IPS-15b (cell line): ENCODE results near the gene SARDH.
"Not testable (repeated sequence)": the region's sequence is repeated elsewhere in the genome, so short reads cannot be mapped to it uniquely, and the experiment has no call there.

Experiments
- H3K27me3 ChIP-seq: one replicate; pipeline ENCODE4 v1.6.1; 2013; ENCODE audit warnings: low read length; ENCODE audit not compliant: control insufficient read depth, insufficient read depth
- H3K36me3 ChIP-seq: one replicate; pipeline ENCODE4 v1.6.1; 2013; ENCODE audit warnings: low read length; ENCODE audit not compliant: control insufficient read depth, insufficient read depth
- H3K4me1 ChIP-seq: one replicate; pipeline ENCODE4 v1.6.1; 2013; ENCODE audit warnings: mild to moderate bottlenecking, low read length; ENCODE audit not compliant: control insufficient read depth, insufficient read depth
- H3K4me3 ChIP-seq: one replicate; pipeline ENCODE4 v1.5.1; 2013; ENCODE audit warnings: low read depth, low read length
- H3K9ac ChIP-seq: one replicate; pipeline ENCODE4 v1.6.1; 2013; ENCODE audit warnings: low read depth, mild to moderate bottlenecking, low read length
- H3K9me3 ChIP-seq: one replicate; pipeline ENCODE4 v1.6.1; 2013; ENCODE audit warnings: mild to moderate bottlenecking, low read length; ENCODE audit not compliant: control insufficient read depth, insufficient read depth

SARDH gene

GRCh38 chr9:133634081-133634691 lies 104.0 kb downstream of the SARDH start:
- H3K9ac ChIP-seq, result no peak overlapping the region
- no peak overlapping the region for H3K4me3 ChIP-seq
- no peaks in the 10 kb centered on the region for H3K9me3 ChIP-seq
- H3K36me3 ChIP-seq, result no peaks in the 10 kb centered on the region
- H3K4me1 ChIP-seq, result peaks cover 2% of the 10 kb centered on the region
- H3K27me3 ChIP-seq, result no peaks in the 10 kb centered on the region

GRCh38 chr9:133633681-133634080 lies 104.5 kb downstream of the SARDH start:
- H3K9ac ChIP-seq, result no peak overlapping the region

DNA sequence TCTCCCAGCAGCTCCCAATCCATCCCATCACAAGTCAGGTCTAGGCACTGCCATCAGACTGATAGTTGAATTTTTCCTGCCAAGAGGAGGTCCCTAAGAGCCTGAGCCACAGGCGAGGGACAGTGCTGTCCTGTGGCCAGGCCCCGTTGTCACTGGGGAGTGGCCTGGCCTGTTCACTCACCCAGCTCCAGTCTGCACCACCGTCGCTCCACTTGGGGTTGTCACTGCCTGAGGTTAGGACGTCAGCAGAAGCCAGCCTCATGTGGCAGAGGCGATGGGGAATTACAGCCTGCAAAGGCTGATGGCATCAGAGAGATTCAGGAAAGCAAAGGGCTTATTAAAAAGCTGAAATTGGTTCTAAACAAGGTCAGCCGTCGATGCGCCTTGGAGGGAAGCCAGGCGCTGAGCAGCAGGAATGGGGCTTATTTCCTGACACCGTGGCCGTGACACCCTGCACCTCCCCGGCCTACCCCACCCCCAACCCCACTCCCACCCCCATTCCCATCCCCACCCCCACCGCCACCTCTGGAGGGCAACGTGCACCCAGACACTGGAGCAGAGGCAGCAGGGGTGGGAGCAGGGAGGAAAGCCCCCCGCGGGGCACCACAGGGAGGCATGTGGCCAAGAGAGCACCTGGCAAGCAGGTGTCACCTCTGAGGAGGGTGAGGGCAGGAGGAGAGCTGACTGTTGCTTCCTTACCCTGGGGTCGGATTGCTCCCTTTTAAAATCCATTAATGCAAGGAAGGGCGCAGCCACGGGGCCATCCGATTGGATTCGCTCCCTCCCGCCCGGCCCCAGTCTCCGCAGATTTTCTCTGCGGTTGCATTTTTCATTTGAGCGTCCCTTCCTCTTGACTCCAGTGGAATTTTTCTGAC lies 105.1 kb downstream of the SARDH start:
- Histone ChIP-seq H3K9me3 (no peaks in the 10 kb centered on the region), H3K4me3 (no peak overlapping the region), H3K36me3 (no peaks in the 10 kb centered on the region), H3K9ac (no peak overlapping the region), H3K4me1 (peaks cover 2% of the 10 kb centered on the region), H3K27me3 (no peaks in the 10 kb centered on the region)

More at GRCh38 chr9:133633681-133634080, 104.5 kb downstream of the SARDH start:
- Histone ChIP-seq H3K4me1 (peaks cover 2% of the 10 kb centered on the region), H3K9me3 (no peaks in the 10 kb centered on the region), H3K36me3 (no peaks in the 10 kb centered on the region), H3K27me3 (no peaks in the 10 kb centered on the region), H3K4me3 (no peak overlapping the region)

GRCh38 chr9:133631111-133631510 lies 107.0 kb downstream of the SARDH start:
- Histone ChIP-seq H3K4me1 (peaks cover 2% of the 10 kb centered on the region), H3K9me3 (no peaks in the 10 kb centered on the region), H3K9ac (no peak overlapping the region)

DNA sequence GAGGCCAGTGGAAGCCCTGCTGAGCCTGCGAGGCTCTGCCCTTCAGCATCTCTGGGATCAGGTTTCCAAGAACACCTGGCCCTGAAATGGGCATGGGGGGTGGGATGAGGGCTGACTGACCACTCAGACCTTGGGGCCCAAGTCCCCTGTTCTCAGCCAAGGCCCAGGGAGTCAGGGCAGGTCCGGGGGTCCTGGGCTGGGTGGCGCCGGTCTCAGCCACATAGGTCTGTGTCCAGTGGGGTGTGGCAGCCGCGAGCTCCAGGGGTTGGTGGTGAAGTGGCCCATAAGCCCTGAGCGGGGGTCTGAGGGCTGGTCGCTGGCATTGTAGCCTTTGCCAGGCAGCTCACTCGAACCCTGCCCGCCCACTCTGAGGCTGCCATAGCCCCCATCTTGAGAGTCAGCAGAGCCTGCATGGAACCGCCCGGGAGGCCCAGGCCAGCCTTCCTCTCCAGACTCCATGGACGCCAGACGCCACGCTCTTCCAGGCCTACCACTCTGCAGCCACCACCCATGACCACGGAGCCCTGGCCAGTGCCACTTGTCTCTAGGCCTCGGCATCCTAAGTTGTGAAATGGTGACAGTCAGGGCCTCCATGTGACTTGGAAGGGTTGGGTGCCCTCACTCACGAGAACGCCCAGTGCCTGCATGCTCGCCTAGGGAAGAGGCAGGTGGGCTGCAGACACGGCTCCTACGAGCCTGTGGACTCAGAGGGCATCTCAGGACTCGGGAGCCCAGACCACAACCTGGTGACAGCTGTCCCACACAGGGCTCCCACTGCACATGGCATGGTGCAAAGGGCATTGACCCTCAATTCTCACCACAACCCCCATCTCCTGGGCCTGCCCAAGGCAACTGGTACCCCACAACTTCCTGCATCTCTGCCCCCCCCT lies 108.7 kb downstream of the SARDH start:
- H3K9me3 ChIP-seq, result no peaks in the 10 kb centered on the region
- peaks cover 2% of the 10 kb centered on the region for H3K4me1 ChIP-seq
- no peaks in the 10 kb centered on the region for H3K27me3 ChIP-seq
- H3K4me3 ChIP-seq, result no peak overlapping the region
- no peak overlapping the region for H3K9ac ChIP-seq
- no peaks in the 10 kb centered on the region for H3K36me3 ChIP-seq

More at GRCh38 chr9:133631111-133631510, 107.0 kb downstream of the SARDH start:
- no peaks in the 10 kb centered on the region for H3K27me3 ChIP-seq
- no peaks in the 10 kb centered on the region for H3K36me3 ChIP-seq
- no peak overlapping the region for H3K4me3 ChIP-seq

- Histone ChIP-seq H3K4me3 (no peak overlapping the region), H3K27me3 (no peaks in the 10 kb centered on the region), H3K9ac (no peak overlapping the region), H3K4me1 (peaks cover 1% of the 10 kb centered on the region), H3K36me3 (no peaks in the 10 kb centered on the region), H3K9me3 (no peaks in the 10 kb centered on the region)
Measured at GRCh38 chr9:133628766-133629165, 109.4 kb downstream of the SARDH start.

DNA sequence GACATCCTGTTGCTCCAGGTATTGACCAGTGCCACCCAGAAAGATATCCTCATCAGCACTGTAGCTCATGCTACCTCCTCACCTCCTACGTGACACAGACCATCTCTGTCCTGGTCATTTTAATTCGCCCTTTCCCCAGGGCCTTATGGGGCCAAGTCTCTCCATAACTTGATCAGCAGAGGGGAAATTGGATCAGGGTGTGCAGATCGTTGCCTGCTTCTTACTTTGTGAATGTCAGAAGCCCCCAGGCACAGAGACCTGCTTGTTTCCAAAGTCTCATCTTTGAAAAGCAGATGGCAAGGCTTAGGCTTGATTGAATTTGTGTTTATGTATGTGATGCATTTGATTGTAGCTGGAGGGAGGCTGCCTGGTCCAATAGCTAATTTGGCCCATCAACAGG lies 110.8 kb downstream of the SARDH start:
- Histone ChIP-seq H3K36me3 (no peaks in the 10 kb centered on the region), H3K9me3 (no peaks in the 10 kb centered on the region), H3K4me1 (no peaks in the 10 kb centered on the region), H3K27me3 (no peaks in the 10 kb centered on the region), H3K9ac (no peak overlapping the region), H3K4me3 (no peak overlapping the region)

GRCh38 chr9:133626008-133626407 lies 112.1 kb downstream of the SARDH start:
- H3K36me3 ChIP-seq, H3K4me1 ChIP-seq, H3K4me3 ChIP-seq, H3K9ac ChIP-seq, H3K27me3 ChIP-seq, H3K9me3 ChIP-seq: not testable (repeated sequence)

DNA sequence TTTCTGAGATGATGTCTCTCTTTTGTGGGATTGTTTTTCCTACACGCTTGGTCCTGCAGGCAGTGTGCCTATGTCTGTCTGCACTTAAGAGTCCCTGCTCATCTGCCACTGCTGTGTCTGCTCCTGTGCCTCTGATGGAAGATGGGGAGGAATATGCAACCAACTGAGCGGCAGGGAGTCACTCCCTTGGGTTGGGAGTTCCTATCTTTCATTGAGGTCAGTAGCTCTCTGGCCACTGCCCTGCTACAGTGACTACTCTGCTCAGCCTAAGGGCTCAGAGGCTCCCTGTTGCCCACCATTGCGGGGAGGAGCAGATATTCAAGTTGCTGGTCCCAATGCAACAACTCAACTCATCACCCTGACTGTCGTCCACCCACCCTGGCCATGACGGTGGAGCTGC lies 115.6 kb downstream of the SARDH start:
- Histone ChIP-seq H3K4me1 (no peaks in the 10 kb centered on the region), H3K36me3 (no peaks in the 10 kb centered on the region), H3K4me3 (no peak overlapping the region), H3K9me3 (no peaks in the 10 kb centered on the region), H3K9ac (no peak overlapping the region), H3K27me3 (no peaks in the 10 kb centered on the region)

DNA sequence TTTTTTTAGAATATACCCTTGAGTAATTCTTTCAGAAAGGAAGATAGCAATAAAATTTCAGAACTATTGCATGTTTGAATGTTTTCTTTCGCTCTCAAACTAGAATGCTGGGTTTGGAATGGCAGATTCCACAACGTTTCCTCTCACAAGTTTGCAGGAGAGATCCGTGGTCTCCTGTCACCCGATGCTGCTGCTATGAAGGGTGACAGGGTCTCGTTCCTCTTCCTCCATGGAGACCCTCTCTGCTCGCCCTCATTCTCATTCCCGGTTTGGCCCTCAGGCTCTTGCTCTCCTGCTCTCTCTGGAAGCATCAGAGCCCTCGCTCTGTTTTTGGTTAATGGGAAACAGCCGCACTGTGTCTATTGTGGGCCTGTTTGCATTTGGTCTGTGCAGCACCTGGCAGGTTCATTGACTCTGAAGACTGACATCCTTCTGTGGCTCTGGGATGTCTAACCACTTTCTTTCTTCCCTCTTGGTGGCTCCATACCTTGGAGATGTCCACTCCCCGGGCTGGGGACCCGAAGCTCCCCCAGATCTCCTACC lies 116.4 kb downstream of the SARDH start:
- no peaks in the 10 kb centered on the region for H3K27me3 ChIP-seq
- no peak overlapping the region for H3K9ac ChIP-seq
- H3K4me1 ChIP-seq, result no peaks in the 10 kb centered on the region
- H3K9me3 ChIP-seq, result no peaks in the 10 kb centered on the region
- H3K4me3 ChIP-seq, result no peak overlapping the region
- no peaks in the 10 kb centered on the region for H3K36me3 ChIP-seq

GRCh38 chr9:133619791-133620190 lies 118.4 kb downstream of the SARDH start:
- Histone ChIP-seq H3K9me3 (no peaks in the 10 kb centered on the region), H3K27me3 (no peaks in the 10 kb centered on the region), H3K4me3 (no peak overlapping the region), H3K9ac (no peak overlapping the region), H3K4me1 (no peaks in the 10 kb centered on the region), H3K36me3 (no peaks in the 10 kb centered on the region)
